GM21723 (cell line): ENCODE data around the gene IL17B.

Source experiments
- ATAC-seq: cut with Tn5 transposase; IDR thresholded peaks from one replicate; pipeline ENCODE4 v1.9.1; 2021; ENCODE audit warnings: mild to moderate bottlenecking, moderate library complexity; ENCODE audit not compliant: unreplicated experiment

Gene IL17B

DNA sequence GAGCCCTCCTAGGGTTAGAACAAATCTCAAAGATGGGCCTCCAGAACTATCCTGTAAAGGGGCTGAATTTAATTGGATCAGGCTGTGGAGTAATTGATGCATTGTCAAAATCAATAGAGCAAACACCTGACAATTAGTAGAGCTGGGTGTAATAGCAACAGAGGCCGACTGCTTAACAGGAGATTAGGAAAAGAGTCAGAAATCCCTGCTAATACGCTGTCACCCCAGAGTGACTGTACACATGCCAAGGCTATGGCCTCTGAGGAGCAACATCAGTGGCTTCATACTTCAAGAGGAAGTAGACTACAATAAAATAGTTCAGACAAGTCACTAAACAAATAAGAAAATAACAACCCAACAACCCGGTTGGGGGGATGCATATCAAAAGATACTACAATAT, 52.5 kb downstream of the IL17B start:
- no peak for ATAC-seq

DNA sequence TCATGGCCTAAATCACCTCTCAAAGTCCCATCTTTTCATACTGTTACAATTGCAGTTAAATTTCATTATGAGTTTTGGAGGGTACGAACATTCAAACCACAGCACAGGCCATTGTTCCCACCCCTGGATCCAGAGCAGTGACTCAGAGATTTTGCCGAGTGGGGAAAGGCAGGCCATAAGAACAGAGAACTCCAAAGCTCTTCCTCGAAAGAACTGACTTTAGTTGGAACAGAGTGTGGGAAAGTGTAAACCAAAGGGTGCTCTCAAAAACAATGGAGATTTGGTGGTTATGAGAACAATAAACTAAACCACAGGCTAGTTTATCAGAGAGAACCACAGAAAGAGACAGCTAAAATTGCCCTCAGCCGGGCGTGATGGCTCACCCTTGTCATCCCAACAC, 53.2 kb downstream of the IL17B start:
- ATAC-seq = no peak

GRCh38 chr5:149325166-149325735, 53.8 kb downstream of the IL17B start:
- no peak for ATAC-seq

DNA sequence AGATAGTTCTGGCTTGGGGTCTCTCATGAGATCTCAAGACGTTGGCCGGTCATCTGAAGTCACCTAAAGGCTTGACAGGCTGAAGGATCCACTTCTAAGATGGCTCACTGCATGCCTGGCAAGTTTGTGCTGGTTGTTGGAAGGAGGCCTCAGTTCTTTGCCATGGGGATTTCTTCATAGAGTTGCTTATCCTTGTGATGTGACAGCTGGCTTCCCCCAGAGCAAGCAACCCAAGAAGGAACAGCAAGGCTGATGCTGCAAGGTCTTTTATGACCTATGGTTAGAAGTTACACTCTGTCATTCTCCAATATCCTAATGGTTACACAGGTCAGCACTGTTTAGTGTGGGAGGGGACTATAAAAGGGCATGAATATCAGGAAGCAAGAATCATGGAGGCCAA, 54.5 kb downstream of the IL17B start:
- ATAC-seq = no peak
